Liver (tissue), 9 donors: Measurements from ENCODE around the gene ANKMY1. TPM values are rescaled to one million over a fixed set of nuclear protein-coding genes. Genes with fewer than 3 reads are reported as not detected.

ENCODE experiments used
- DNase-seq: peaks from one replicate; pipeline ENCODE4 v3.0.0-alpha.2; 2017; ENCODE audit warnings: low spot score
- H3K27ac ChIP-seq, 2 donors: one replicate each; pipeline ENCODE4 v1.7.0; 2013; ENCODE audit warnings: inconsistent platforms in 2 of 2, low read length in 2 of 2, control low read depth in 1 of 2, low read depth in 1 of 2, mild to moderate bottlenecking in 1 of 2
- H3K27me3 ChIP-seq, 4 donors: one replicate each; pipeline versions ENCODE4 v1.6.1 to v1.7.0; 2013; ENCODE audit warnings: low read length in 3 of 4, inconsistent platforms in 1 of 4, mild to moderate bottlenecking in 1 of 4, moderate library complexity in 1 of 4; ENCODE audit not compliant: control insufficient read depth in 4 of 4, insufficient read depth in 4 of 4
- H3K36me3 ChIP-seq, 4 donors: one replicate each; pipeline versions ENCODE4 v1.6.1 to v1.7.0; 2013; ENCODE audit warnings: low read length in 3 of 4, mild to moderate bottlenecking in 3 of 4, low read depth in 1 of 4, moderate library complexity in 1 of 4; ENCODE audit not compliant: control insufficient read depth in 4 of 4, insufficient read depth in 3 of 4
- H3K4me1 ChIP-seq, 4 donors: one replicate each; pipeline versions ENCODE4 v1.6.1 to v1.7.0; 2013; ENCODE audit warnings: low read length in 3 of 4, mild to moderate bottlenecking in 3 of 4, moderate library complexity in 1 of 4; ENCODE audit not compliant: control insufficient read depth in 4 of 4, insufficient read depth in 4 of 4
- H3K4me3 ChIP-seq, 3 donors: one replicate each; pipeline versions ENCODE4 v1.6.1 to v1.7.0; 2013; ENCODE audit warnings: low read length in 3 of 3, control low read depth in 1 of 3, low read depth in 1 of 3, mild to moderate bottlenecking in 1 of 3
- H3K9ac ChIP-seq, 2 donors: one replicate each; pipeline ENCODE4 v1.7.0; 2013; ENCODE audit warnings: low read length in 2 of 2, mild to moderate bottlenecking in 2 of 2, moderate library complexity in 2 of 2, control low read depth in 1 of 2, low read depth in 1 of 2
- H3K9me3 ChIP-seq, 4 donors: one replicate each; pipeline versions ENCODE4 v1.6.1 to v1.7.0; 2013; ENCODE audit warnings: low read length in 3 of 4; ENCODE audit not compliant: control insufficient read depth in 4 of 4
- EGR1 ChIP-seq, 2 donors: IDR thresholded peaks; 2 replicates each; pipeline ENCODE4 v1.6.1; 2016 to 2018; ENCODE audit warnings: antibody characterized with exemption in 2 of 2, low read depth in 2 of 2
- HNF4A ChIP-seq, 2 donors: conservative IDR thresholded peaks; 2 replicates each; pipeline ENCODE4 v1.6.1; 2016; ENCODE audit warnings: antibody characterized with exemption in 2 of 2, mild to moderate bottlenecking in 2 of 2
- HNF4G ChIP-seq: IDR thresholded peaks from 2 replicates; pipeline ENCODE4 v1.6.1; 2016; ENCODE audit warnings: antibody characterized with exemption
- JUND ChIP-seq, 2 donors: IDR thresholded peaks; 2 replicates each; pipeline ENCODE4 v1.6.1; 2016; ENCODE audit warnings: antibody characterized with exemption in 2 of 2
- MAX ChIP-seq: IDR thresholded peaks from 2 replicates; pipeline ENCODE4 v1.6.1; 2016; ENCODE audit warnings: antibody characterized with exemption
- RXRA ChIP-seq, 2 donors: IDR thresholded peaks; 2 replicates each; pipeline ENCODE4 v1.6.1; 2017 to 2018; ENCODE audit warnings: antibody characterized with exemption in 2 of 2, mild to moderate bottlenecking in 1 of 2
- SP1 ChIP-seq: IDR thresholded peaks from 2 replicates; pipeline ENCODE4 v1.6.1; 2018; ENCODE audit warnings: antibody characterized with exemption, mild to moderate bottlenecking
- TAF1 ChIP-seq: conservative IDR thresholded peaks from 2 replicates; pipeline ENCODE4 v1.6.1; 2016; ENCODE audit warnings: antibody characterized with exemption, mild to moderate bottlenecking
- WGBS: extraction: QIAGEN DNeasy Blood & Tissue Kit; methylation state at CpG from one replicate; pipeline ENCODE4 v1.1.7; 2013; 5-methylcytosine and 5-hydroxymethylcytosine counted together
- polyA plus RNA-seq, 2 donors: library from polyadenylated mRNA; stranded (reverse) in 1 of 2; unstranded in 1 of 2; fragments of 200-250 nt in 1 of 2; fragments of >200 nt in 1 of 2; fragmentation: Nextera tagmentation in 1 of 2; extraction: Ambion mirVana in 1 of 2; gene quantifications; one replicate each; pipeline versions ENCODE4 v1.2.1 to v1.2.3, GENCODE V29; 2013 to 2015
- total RNA-seq, 2 donors: library from RNA; depleted of rRNA; stranded (reverse); fragments of >200 nt; gene quantifications; one replicate each; pipeline ENCODE4 v1.2.3, GENCODE V29; 2014
- TF ChIP-seq, protein P1 (sequence below): IDR thresholded peaks from 2 replicates; pipeline ENCODE4 v1.6.1; 2016; ENCODE audit warnings: antibody characterized with exemption, mild to moderate bottlenecking
- TF ChIP-seq, protein P2 (sequence below): fragments of 150-350 bp; IDR thresholded peaks from 2 replicates; pipeline ENCODE4 v1.5.1; 2017; ENCODE audit warnings: improper control_type of control experiment, low read depth, low read length; ENCODE audit not compliant: missing input control
- donor health status: healthy.
- donor health status: healthy.
- donor health status: healthy.
- donor health status: healthy.
- donor health status: healthy.

The ANKMY1 gene
- total and polyA plus RNA-seq, 4 donors, result 2.5 to 12.8 (median 4.2) TPM

DNA sequence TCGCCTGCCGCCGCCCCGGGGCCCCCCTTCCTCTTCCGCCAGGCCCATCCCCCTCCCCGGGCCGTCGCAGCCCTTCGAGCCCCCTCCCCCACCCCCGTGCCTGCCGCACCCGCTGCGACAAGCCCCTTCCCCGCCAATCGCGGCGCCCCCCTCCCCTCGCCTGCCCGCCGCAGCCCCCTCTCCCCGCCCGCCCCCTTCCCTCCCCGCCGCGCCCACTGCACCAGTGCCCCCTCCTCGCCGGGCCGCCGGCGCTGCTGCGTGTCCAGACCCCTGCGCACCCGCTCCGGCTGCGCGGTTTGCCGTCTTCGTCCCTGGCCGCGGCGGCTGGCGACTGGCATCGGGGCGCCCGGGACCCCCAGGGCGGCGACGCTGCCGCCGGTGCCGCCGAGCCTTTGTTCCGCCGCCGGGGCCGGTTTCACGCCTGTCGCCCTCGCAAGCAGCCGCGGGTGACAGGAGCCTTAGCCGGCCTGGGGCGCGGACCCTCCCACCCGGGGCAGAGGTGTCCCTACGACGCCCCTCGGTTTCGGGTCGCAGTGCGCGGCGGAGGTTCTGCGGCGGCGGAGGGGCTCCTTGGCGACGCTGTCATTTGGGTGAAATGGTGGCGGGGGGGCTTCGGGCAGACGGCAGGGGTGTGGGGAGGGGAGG, 104.2 kb downstream of the ANKMY1 start:
- 11% methylated on average over 77 of the region's 81 CpGs for WGBS
- no peak for TF ChIP-seq RXRA (IDR thresholded peaks at IDR 0.05)
- TF ChIP-seq, protein P1, sequence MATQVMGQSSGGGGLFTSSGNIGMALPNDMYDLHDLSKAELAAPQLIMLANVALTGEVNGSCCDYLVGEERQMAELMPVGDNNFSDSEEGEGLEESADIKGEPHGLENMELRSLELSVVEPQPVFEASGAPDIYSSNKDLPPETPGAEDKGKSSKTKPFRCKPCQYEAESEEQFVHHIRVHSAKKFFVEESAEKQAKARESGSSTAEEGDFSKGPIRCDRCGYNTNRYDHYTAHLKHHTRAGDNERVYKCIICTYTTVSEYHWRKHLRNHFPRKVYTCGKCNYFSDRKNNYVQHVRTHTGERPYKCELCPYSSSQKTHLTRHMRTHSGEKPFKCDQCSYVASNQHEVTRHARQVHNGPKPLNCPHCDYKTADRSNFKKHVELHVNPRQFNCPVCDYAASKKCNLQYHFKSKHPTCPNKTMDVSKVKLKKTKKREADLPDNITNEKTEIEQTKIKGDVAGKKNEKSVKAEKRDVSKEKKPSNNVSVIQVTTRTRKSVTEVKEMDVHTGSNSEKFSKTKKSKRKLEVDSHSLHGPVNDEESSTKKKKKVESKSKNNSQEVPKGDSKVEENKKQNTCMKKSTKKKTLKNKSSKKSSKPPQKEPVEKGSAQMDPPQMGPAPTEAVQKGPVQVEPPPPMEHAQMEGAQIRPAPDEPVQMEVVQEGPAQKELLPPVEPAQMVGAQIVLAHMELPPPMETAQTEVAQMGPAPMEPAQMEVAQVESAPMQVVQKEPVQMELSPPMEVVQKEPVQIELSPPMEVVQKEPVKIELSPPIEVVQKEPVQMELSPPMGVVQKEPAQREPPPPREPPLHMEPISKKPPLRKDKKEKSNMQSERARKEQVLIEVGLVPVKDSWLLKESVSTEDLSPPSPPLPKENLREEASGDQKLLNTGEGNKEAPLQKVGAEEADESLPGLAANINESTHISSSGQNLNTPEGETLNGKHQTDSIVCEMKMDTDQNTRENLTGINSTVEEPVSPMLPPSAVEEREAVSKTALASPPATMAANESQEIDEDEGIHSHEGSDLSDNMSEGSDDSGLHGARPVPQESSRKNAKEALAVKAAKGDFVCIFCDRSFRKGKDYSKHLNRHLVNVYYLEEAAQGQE, result no peak
- no peak for TF ChIP-seq HNF4A (conservative IDR thresholded peaks at IDR 0.05)
- no peak for TF ChIP-seq HNF4G
- TF ChIP-seq MAX, result no peak
- TF ChIP-seq, protein P2, sequence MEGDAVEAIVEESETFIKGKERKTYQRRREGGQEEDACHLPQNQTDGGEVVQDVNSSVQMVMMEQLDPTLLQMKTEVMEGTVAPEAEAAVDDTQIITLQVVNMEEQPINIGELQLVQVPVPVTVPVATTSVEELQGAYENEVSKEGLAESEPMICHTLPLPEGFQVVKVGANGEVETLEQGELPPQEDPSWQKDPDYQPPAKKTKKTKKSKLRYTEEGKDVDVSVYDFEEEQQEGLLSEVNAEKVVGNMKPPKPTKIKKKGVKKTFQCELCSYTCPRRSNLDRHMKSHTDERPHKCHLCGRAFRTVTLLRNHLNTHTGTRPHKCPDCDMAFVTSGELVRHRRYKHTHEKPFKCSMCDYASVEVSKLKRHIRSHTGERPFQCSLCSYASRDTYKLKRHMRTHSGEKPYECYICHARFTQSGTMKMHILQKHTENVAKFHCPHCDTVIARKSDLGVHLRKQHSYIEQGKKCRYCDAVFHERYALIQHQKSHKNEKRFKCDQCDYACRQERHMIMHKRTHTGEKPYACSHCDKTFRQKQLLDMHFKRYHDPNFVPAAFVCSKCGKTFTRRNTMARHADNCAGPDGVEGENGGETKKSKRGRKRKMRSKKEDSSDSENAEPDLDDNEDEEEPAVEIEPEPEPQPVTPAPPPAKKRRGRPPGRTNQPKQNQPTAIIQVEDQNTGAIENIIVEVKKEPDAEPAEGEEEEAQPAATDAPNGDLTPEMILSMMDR, result no peak
- no peak for TF ChIP-seq SP1
- no peak for TF ChIP-seq TAF1
- no peaks in the 10 kb centered on the region for H3K9me3 ChIP-seq
- no peak overlapping the region for H3K9ac ChIP-seq
- H3K4me3 ChIP-seq, result peak overlapping the region in 1 of 3 donors; percentile 66
- no peak for DNase-seq
- no peaks in the 10 kb centered on the region for H3K27me3 ChIP-seq
- H3K27ac ChIP-seq, result no peak overlapping the region
- H3K4me1 ChIP-seq, result peaks cover 3 to 30% (median 20%) of the 10 kb centered on the region in 4 donors
- no peaks in the 10 kb centered on the region for H3K36me3 ChIP-seq

GRCh38 chr2:240452462-240453256, 105.1 kb downstream of the ANKMY1 start:
- no peaks in the 10 kb centered on the region for H3K27me3 ChIP-seq
- H3K4me1 ChIP-seq, result peaks cover 3 to 24% (median 13%) of the 10 kb centered on the region in 4 donors
- H3K36me3 ChIP-seq, result no peaks in the 10 kb centered on the region
- no peaks in the 10 kb centered on the region for H3K9me3 ChIP-seq
- H3K27ac ChIP-seq, result no peak overlapping the region
- 2% methylated on average over 103 of the region's 103 CpGs for whole genome bisulfite sequencing
- no peak overlapping the region for H3K9ac ChIP-seq
- peak overlapping the region in 2 of 3 donors; percentile 20 to 66 for H3K4me3 ChIP-seq
- TF ChIP-seq TAF1 (no peak), JUND (IDR thresholded peaks at IDR 0.05) (no peak), EGR1 (IDR thresholded peaks at IDR 0.05; ENCODE audit: low read depth in 2 of 2) (no peak)
- DNase-seq, result peak; percentile 61
